Esophagus squamous epithelium (tissue), 5 donors: Measurements from ENCODE around the gene GATA6. TPM values are rescaled to one million over a fixed set of nuclear protein-coding genes. Genes with fewer than 3 reads are reported as not detected.

Source experiments
- DNase-seq: peaks from one replicate; lab custom pipeline; 2025; lab: John Stamatoyannopoulos, UW
- H3K27ac ChIP-seq, 4 donors: fragments of 200-600 bp; sonication (generic); one replicate each; pipeline ENCODE4 v1.5.1; 2016 to 2019; ENCODE audit warnings: mild to moderate bottlenecking in 1 of 4
- H3K27me3 ChIP-seq, 4 donors: fragments of 200-600 bp; sonication (generic); 1 replicate in 3 of 4; 2 replicates in 1 of 4; pipeline versions ENCODE4 v1.5.1 to v1.6.0; 2017 to 2021; ENCODE audit warnings: antibody characterized with exemption in 1 of 4
- H3K36me3 ChIP-seq, 3 donors: fragments of 200-600 bp; sonication (generic); one replicate each; pipeline ENCODE4 v1.5.1; 2016 to 2019
- H3K4me1 ChIP-seq, 3 donors: fragments of 200-600 bp; sonication (generic); one replicate each; pipeline ENCODE4 v1.5.1; 2017 to 2019
- H3K4me3 ChIP-seq, 4 donors: fragments of 200-600 bp; sonication (generic); 1 replicate in 3 of 4; 2 replicates in 1 of 4; pipeline ENCODE4 v1.5.1; 2016 to 2019; ENCODE audit warnings: mild to moderate bottlenecking in 2 of 4, moderate library complexity in 1 of 4
- H3K9me3 ChIP-seq, 3 donors: fragments of 200-600 bp; sonication (generic); one replicate each; pipeline ENCODE4 v1.5.1; 2016 to 2019
- POLR2A ChIP-seq, 4 donors: fragments of 450-650 bp; IDR thresholded peaks; one replicate each; pipeline ENCODE4 v1.6.1; 2017; ENCODE audit warnings: antibody characterized with exemption in 4 of 4, mild to moderate bottlenecking in 4 of 4, moderate library complexity in 3 of 4
- WGBS, 2 donors: methylation state at CpG; one replicate each; pipeline ENCODE4 v1.1.5; 2018; 5-methylcytosine and 5-hydroxymethylcytosine counted together
- intact Hi-C: fragments of 100-400 bp; cut with DNase I; formaldehyde crosslinking; loops from one replicate; pipeline ENCODE4 v1.15.0; 2022
- small RNA-seq, 4 donors: library from RNA; depleted of rRNA; stranded (forward); fragments of <200 nt; gene quantifications; one replicate each; pipeline ENCODE3, GENCODE V24; 2016
- total RNA-seq, 4 donors: library from RNA; depleted of rRNA; stranded (reverse); fragments of >200 nt; gene quantifications; one replicate each; pipeline ENCODE4 v1.1.0, GENCODE V29; 2016
- TF ChIP-seq, protein P1 (sequence below), 6 experiments: fragments of 450-650 bp in 4 of 6; fragments of 200-600 bp in 2 of 6; sonication (generic) in 2 of 6; IDR thresholded peaks; one replicate each; pipeline ENCODE4 v1.5.1; 2016 to 2019; ENCODE audit warnings: antibody characterized with exemption in 6 of 6, mild to moderate bottlenecking in 4 of 6, moderate library complexity in 4 of 6
- donor health status: DM: yes; HTN: yes; CAD: no.

Gene GATA6
- total RNA-seq, 4 donors from 2014 or later: 0.08 to 2.2 (median 1.2) TPM

DNA sequence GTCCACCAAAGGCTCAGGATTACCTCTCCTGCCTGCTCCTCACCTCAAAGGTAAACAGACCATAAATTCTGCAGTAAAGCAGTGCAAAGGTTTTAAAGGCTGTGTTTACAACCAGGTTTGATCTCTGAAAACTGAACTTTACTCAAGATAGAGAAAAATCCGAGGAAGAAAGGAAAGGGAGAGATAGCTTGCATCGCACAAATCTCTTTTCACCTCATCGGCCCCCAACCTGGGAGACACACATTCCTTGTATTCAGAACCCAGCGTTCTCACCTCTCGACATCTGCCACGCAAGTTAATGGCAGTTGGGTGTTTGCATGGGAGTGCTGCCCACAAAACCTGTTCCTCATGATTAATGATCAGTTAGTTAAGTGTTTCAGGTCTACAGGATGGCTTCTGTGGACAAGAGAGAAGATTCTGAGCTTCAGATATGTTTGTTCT is 72.6 kb downstream of the GATA6 start:
- WGBS, 2 donors: 52 to 65% methylated on average over 6 of the region's 6 CpGs
- H3K9me3 ChIP-seq: no peaks in the 10 kb centered on the region
- TF ChIP-seq, protein P1, sequence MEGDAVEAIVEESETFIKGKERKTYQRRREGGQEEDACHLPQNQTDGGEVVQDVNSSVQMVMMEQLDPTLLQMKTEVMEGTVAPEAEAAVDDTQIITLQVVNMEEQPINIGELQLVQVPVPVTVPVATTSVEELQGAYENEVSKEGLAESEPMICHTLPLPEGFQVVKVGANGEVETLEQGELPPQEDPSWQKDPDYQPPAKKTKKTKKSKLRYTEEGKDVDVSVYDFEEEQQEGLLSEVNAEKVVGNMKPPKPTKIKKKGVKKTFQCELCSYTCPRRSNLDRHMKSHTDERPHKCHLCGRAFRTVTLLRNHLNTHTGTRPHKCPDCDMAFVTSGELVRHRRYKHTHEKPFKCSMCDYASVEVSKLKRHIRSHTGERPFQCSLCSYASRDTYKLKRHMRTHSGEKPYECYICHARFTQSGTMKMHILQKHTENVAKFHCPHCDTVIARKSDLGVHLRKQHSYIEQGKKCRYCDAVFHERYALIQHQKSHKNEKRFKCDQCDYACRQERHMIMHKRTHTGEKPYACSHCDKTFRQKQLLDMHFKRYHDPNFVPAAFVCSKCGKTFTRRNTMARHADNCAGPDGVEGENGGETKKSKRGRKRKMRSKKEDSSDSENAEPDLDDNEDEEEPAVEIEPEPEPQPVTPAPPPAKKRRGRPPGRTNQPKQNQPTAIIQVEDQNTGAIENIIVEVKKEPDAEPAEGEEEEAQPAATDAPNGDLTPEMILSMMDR (IDR thresholded peaks at IDR 0.05): no peak
- TF ChIP-seq POLR2A (IDR thresholded peaks at IDR 0.05): no peak
- no peaks in the 10 kb centered on the region for H3K36me3 ChIP-seq
- peaks cover 0 to 5% (median 0%) of the 10 kb centered on the region in 3 donors for H3K4me1 ChIP-seq
- intact Hi-C loops: no loop called here
- no peak for DNase-seq
- H3K27ac ChIP-seq: no peak overlapping the region
- peaks cover 0 to 8% (median 0%) of the 10 kb centered on the region in 4 donors for H3K27me3 ChIP-seq
- no peak overlapping the region for H3K4me3 ChIP-seq

DNA sequence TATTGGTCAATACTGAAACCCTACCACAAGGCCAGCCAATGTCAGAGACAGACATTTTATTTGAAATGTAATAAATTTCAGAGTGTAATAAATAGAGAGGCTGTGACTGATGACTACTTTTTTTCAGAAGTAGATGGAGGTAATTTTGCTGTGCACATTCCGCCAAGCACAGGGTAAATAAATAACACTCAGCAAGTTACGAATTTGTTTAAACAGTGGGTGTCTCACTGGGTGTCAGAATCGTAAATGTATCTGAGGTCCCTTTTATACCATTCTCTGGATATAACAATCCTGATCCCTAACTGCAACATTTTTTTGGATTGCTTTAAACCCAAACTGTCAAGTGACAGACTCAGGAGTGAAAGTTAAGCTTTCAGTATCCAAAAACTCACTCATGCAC is 74.1 kb downstream of the GATA6 start:
- no peak for DNase-seq
- H3K4me1 ChIP-seq: peaks cover 0 to 5% (median 0%) of the 10 kb centered on the region in 3 donors
- H3K27me3 ChIP-seq: peaks cover 0 to 11% (median 0%) of the 10 kb centered on the region in 4 donors
- intact Hi-C loops: no loop called here
- H3K36me3 ChIP-seq: no peaks in the 10 kb centered on the region
- H3K4me3 ChIP-seq: no peak overlapping the region
- WGBS, 2 donors: 82 to 84% methylated on average over 3 of the region's 3 CpGs
- no peak overlapping the region for H3K27ac ChIP-seq
- TF ChIP-seq POLR2A (IDR thresholded peaks at IDR 0.05): no peak
- TF ChIP-seq, protein P1 (IDR thresholded peaks at IDR 0.05): no peak
- H3K9me3 ChIP-seq: no peaks in the 10 kb centered on the region

DNA sequence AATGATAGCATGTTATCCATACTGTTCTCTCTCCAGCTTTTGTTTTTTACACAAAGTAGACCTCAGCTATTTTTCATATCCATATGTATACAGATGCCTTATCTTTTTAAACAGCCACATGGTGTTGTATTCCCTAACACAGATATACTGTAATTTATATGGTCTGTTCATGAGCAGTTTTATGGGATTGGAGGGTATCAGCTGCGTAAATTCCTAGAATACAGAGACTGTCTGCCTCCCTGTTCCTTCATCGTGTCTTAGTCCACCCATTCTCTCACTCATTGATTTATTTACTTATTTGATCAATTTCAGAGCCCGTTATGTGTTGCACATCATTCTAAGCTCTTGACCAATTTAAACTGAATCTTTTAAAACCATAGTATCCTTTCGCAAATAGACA is 80.6 kb downstream of the GATA6 start:
- Histone ChIP-seq H3K4me3 (no peak overlapping the region), H3K27ac (no peak overlapping the region), H3K36me3 (no peaks in the 10 kb centered on the region), H3K27me3 (peaks cover 0 to 15% (median 2%) of the 10 kb centered on the region in 4 donors), H3K9me3 (no peaks in the 10 kb centered on the region), H3K4me1 (peaks cover 4 to 20% (median 10%) of the 10 kb centered on the region in 3 donors)
- 67 to 80% methylated on average over 4 of the region's 4 CpGs for WGBS, 2 donors
- no peak for DNase-seq
- intact Hi-C loops: no loop called here
- TF ChIP-seq POLR2A (IDR thresholded peaks at IDR 0.05): no peak
- TF ChIP-seq, protein P1 (IDR thresholded peaks at IDR 0.05): no peak

DNA sequence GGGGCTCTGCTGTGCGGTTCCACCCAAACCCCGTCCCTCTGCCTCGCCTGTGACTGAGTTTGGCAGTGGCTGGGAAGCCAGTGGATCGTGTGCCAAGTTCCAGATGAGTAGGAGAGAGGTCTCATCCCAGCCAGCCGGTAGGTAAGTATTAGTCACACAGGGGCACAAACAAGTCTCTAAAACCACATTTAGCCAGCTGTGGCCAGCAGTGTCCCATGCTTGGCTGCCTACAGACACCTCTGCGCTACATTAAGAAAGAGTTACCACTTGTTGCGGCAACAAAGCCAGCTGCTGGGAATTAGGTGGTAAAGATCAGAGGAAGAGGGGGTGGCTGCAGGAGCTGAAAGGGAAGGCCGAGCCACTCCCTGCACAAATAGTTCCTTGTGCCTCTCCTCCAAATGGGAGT is 81.2 kb downstream of the GATA6 start:
- DNase-seq: no peak
- Histone ChIP-seq H3K4me3 (no peak overlapping the region), H3K27me3 (peaks cover 0 to 15% (median 2%) of the 10 kb centered on the region in 4 donors), H3K36me3 (no peaks in the 10 kb centered on the region), H3K9me3 (no peaks in the 10 kb centered on the region), H3K4me1 (peaks cover 4 to 20% (median 10%) of the 10 kb centered on the region in 3 donors), H3K27ac (no peak overlapping the region)
- WGBS, 2 donors: 48 to 62% methylated on average over 2 to 4 of the region's 8 CpGs
- no peak for TF ChIP-seq POLR2A (IDR thresholded peaks at IDR 0.05)
- TF ChIP-seq, protein P1 (IDR thresholded peaks at IDR 0.05): no peak
- intact Hi-C loops: no loop called here

Small RNA genes lying within 50 kb of the gene (small RNA-seq; reads per million reads assigned to genes)
- gene RNU6-702P (0 to 0.15 (median 0) reads per million in 4 donors), gene RNU6ATAC20P (0 reads per million in 4 donors)

Other genes with a start within 250 kb of the GATA6 start
- not detected for gene CTAGE1, start 248.3 kb downstream of the GATA6 start, total RNA-seq